ENCODE measurements around the gene OTOP2.
"Not testable (repeated sequence)": the region's sequence is repeated elsewhere in the genome, so short reads cannot be mapped to it uniquely, and the experiment has no call there.

OTOP2 gene

DNA sequence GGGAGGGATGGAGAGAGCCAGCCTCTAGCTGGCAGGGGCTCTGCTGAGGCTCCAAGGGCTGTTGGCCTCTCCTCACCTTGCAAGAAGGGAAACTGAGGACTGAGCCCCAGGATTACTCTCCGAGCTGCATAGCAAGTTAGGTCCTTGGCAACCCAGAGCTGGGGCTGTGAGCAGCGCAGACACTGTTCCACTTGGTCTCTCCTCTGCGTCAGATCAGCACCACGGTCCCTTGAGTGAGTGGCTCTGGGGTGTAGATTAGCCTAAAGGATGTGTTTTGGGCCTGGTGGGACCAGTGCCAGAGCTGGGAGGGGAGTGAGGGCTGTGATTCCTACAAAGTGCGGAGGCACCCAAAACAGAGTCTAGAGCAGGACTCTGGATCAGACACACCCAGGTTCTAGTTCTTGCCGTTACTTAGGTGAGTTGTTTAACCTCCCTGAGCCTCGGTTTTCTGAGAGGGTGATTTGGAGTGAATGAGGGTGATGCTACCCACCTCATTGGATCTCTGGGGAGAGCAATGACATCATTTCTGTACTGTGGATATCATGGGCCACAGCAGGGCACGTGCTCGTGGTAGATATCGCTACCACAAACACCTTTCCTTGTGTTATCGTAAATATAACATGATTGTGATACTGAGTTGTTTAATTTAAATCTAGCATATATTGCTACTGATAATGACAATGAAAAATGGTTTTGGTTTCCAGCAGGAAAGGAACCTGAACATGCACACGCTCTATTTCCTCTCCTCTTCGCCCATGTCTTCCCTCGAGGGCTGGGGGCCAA lies 22.5 kb upstream of the OTOP2 start:
- no peak for DNase-seq (ENCODE audit: low read depth)

DNA sequence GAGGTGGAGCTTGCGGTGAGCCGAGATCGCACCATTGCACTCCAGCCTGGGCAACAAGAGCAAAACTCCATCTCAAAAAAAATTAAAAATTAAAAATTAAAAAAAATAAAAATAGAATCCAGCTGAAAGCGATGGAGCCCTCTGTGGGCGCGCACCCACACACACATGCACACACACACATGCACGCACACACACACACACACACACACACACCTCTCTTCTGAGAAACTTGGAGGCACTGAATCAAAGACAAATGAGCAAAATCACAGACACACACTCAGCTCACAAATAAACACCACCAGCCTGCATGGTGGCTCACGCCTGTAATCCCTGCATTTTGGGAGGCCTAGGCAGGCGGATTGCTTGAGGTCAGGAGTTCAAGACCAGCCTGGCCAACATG lies 21.0 kb upstream of the OTOP2 start:
- DNase-seq (ENCODE audit: low read depth): no peak

GRCh38 chr17:74903671-74904070 lies 20.4 kb upstream of the OTOP2 start:
- DNase-seq (ENCODE audit: low read depth): no peak

- DNase-seq (ENCODE audit: low read depth): no peak
These were observed 19.2 kb upstream of the OTOP2 start for GRCh38 chr17:74904687-74905409.

GRCh38 chr17:74906214-74906793 lies 17.8 kb upstream of the OTOP2 start:
- DNase-seq (ENCODE audit: low read depth): not testable (repeated sequence)

DNA sequence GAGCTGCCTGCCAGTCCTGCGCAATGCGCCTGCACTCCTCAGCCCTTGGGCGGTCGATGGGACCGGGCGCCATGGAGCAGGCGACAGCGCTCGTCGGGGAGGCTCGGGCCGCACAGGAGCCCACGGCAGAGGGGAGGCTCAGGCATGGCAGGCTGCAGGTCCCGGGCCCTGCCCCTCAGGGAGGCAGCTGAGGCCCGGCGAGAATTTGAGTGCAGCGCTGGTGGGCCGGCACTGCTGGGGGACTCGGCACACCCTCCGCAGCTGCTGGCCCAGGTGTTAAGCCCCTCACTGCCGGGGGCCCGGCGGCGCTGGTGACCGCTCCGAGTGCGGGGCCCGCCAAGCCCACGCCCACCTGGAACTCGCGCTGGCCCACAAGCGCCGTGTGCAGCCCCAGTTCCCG lies 17.1 kb upstream of the OTOP2 start:
- DNase-seq (ENCODE audit: low read depth): no peak

- not testable (repeated sequence) for DNase-seq (ENCODE audit: low read depth)
These were observed 15.0 kb upstream of the OTOP2 start for GRCh38 chr17:74909097-74909496.

- DNase-seq (ENCODE audit: low read depth): not testable (repeated sequence)
These were observed 12.7 kb upstream of the OTOP2 start for GRCh38 chr17:74911423-74911822.

DNA sequence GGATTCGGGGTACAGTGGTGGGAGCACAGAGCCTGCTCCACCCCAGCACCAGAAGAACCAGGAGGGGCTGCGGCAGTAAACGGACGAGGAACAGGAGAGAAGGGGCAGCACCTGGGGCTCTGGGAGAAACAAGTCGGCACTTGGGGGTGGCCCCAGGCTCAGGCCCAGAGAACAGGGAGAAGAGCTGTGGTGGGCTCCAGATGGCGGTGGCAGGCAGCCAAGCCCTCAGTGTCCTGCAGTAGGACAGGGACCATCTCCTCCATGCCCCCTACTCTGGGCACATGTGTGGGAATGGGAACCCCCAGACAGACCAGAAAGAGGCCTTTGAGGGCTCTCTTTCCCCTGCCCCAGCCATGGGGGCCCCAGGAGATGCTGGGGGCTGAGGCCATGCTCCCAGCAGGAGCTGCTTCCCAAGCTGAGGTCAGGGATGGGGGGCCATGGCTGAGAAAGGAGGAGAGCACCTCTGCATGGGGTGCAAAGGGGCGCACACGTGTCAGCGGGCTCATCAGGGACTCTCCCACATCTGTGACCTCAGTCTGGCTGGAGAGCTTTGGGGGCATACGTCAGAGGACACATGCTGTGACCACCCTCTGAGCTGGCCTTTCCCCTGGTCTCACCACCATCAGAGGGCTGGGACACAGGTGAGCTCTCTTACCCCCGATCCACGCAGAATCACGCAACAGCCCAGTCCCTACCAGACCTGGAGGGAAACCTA lies 7.8 kb upstream of the OTOP2 start:
- DNase-seq (ENCODE audit: low read depth): no peak

GRCh38 chr17:74916851-74917199 lies 7.2 kb upstream of the OTOP2 start:
- DNase-seq (ENCODE audit: low read depth): no peak

GRCh38 chr17:74917430-74917829 lies 6.6 kb upstream of the OTOP2 start:
- DNase-seq (ENCODE audit: low read depth): no peak

GRCh38 chr17:74918906-74919305 lies 5.2 kb upstream of the OTOP2 start:
- DNase-seq (ENCODE audit: low read depth): no peak

GRCh38 chr17:74919440-74920305 lies 4.4 kb upstream of the OTOP2 start:
- no peak for DNase-seq (ENCODE audit: low read depth)

DNA sequence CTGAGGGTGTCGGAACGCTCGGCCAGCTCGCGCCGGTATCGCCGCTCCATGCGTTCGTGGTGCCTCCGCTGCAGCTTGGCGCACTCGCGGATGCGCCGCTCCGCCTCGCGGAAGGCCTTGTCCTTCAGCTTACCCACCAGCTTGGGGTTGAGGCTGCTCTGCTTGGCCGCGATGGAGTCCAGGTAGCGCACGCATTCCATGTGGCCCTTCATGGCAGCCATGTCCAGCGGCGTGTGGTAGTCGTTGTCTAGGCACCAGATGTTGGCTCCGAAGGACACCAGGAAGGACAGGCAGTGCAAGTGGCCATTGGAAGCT lies 3.8 kb upstream of the OTOP2 start:
- DNase-seq (ENCODE audit: low read depth): no peak

- no peak for DNase-seq (ENCODE audit: low read depth)
These were observed 3.4 kb upstream of the OTOP2 start for GRCh38 chr17:74920642-74921025.

- DNase-seq (ENCODE audit: low read depth): no peak
These were observed 2.9 kb upstream of the OTOP2 start for GRCh38 chr17:74921026-74921681.

DNA sequence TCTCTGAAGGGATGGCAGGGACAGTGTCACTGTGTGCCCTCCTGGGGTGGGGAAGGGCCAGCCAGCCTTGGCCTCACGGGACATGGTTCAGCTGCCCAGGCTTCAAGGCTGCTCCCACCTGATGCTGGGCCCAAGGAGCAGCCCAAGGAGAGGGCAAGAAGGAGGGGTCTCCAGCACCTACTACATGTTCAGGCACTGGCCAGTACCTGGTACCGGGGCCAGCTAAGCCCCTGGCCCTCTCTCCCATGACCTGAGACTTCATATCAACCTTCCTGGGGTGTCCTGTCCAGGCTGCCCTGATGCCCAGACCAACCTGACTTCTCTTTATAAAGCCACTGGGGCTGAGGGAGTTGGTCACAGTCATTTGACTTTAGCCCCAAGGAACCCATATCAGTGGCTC lies 2.3 kb upstream of the OTOP2 start:
- no peak for DNase-seq (ENCODE audit: low read depth)

DNA sequence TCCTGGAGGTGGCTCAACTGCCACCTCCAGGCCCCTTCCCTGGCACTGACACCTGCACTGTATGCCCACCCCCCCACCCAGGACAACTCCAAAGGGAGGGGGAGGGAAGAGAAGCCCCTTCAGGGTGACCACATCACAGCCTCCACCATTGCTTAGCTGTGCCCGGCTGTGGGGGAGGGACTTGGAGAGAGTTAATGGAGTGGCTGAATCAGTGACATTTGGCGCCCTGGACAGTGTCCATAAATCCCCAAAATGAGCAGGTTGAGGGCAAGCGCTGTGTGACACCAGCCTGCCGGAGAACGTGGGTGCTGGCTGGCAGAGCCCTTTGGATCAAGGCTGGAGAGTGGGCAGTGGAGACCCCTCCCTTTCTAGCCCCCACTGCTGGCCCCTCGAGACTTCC lies 1.9 kb upstream of the OTOP2 start:
- DNase-seq (ENCODE audit: low read depth): no peak

DNA sequence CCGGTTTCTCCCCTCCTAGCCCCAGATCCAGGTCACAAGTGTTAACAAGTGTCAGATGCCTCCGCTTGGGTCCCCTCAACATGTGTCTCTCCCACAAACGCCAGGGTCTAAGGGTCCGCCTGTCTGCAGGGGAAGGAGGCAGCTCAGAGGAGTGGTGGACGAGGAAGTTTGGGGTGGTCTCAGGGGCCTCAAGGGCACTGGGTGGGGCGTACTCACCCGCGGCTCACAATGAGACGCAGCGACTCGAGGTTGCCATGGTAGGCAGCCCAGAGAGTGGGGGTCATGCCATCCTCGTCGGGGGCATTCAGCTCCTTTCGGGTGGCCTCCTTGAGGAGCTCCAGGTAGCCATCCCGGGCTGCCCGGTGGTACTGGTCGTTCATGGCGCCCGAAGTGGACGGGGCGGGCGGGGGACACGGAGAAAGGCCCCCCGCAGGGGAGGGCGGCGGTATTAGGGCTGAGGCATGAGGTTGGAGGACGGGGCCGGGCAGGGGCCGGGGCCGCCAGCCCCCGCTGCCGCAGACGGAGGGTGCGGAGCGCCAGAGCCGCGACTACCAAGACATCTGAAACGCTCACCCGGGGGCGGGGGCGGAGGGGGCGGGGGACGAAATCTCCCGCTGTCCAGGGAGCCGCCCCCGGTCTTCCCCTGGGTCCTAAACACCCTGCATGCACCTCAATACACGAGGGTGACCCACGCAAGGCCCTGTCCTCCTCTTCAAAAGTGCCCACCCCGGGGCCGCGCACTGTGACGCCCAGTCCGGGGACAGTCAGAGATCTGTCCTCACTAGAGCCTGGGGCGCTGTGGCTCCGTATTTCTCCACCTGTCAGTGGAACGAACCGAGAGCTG lies 1.2 kb upstream of the OTOP2 start, which contains the start of gene USH1G:
USH1G (minus strand) TSS at position 562 of the 844 bp plus-strand sequence; CDS start at position 380, 182 bp downstream.
- DNase-seq (ENCODE audit: low read depth): no peak

GRCh38 chr17:74923538-74924249 lies 379 bp upstream of the OTOP2 start:
- DNase-seq (ENCODE audit: low read depth): peak; percentile 43
